Smooth muscle cell (in vitro differentiated cells): ENCODE results near the gene TTLL8. TPM values are rescaled to one million over a fixed set of nuclear protein-coding genes. Genes with fewer than 3 reads are reported as not detected.

Experiments
- DNase-seq: peaks from one replicate; lab custom pipeline; 2025; ENCODE audit not compliant: unreplicated experiment; lab: John Stamatoyannopoulos, UW
- H2AFZ ChIP-seq: fragments of 200-600 bp; sonication (generic); 2 replicates; pipeline ENCODE4 v1.6.0; 2016; ENCODE audit warnings: antibody characterized with exemption, low read depth, mild to moderate bottlenecking
- H3F3A ChIP-seq: fragments of 200-600 bp; sonication (generic); 2 replicates; pipeline ENCODE4 v1.6.0; 2017; ENCODE audit warnings: antibody characterized with exemption, low read depth
- H3K27ac ChIP-seq: fragments of 200-600 bp; sonication (generic); 2 replicates; pipeline ENCODE4 v1.5.1; 2016; ENCODE audit warnings: low read depth, mild to moderate bottlenecking
- H3K27me3 ChIP-seq: fragments of 200-600 bp; sonication (generic); 2 replicates; pipeline ENCODE4 v1.6.1; 2016; ENCODE audit warnings: low read depth, mild to moderate bottlenecking
- H3K36me3 ChIP-seq: fragments of 200-600 bp; sonication (generic); 2 replicates; pipeline ENCODE4 v1.5.1; 2016; ENCODE audit warnings: low read depth
- H3K4me1 ChIP-seq: fragments of 200-600 bp; sonication (generic); 2 replicates; pipeline ENCODE4 v1.5.1; 2016; ENCODE audit warnings: low read depth
- H3K4me2 ChIP-seq: fragments of 200-600 bp; sonication (generic); 2 replicates; pipeline ENCODE4 v1.6.0; 2016; ENCODE audit warnings: mild to moderate bottlenecking
- H3K4me3 ChIP-seq: fragments of 200-600 bp; sonication (generic); 2 replicates; pipeline ENCODE4 v1.5.1; 2016; ENCODE audit warnings: mild to moderate bottlenecking
- H3K79me2 ChIP-seq: fragments of 200-600 bp; sonication (generic); 2 replicates; pipeline ENCODE4 v1.6.0; 2016; ENCODE audit warnings: low read depth, mild to moderate bottlenecking
- H3K9ac ChIP-seq: fragments of 200-600 bp; sonication (generic); 2 replicates; pipeline ENCODE4 v1.6.0; 2016; ENCODE audit warnings: low read depth
- H3K9me3 ChIP-seq: fragments of 200-600 bp; sonication (generic); replicated peaks from 2 replicates; pipeline ENCODE4 v1.5.1; 2016; ENCODE audit warnings: low read depth
- H4K20me1 ChIP-seq: fragments of 200-600 bp; sonication (generic); 2 replicates; pipeline ENCODE4 v1.6.0; 2016; ENCODE audit warnings: low read depth
- WGBS: methylation state at CpG from one replicate; pipeline ENCODE4 v1.1.7; 2016; ENCODE audit warnings: low lambda C conversion rate; 5-methylcytosine and 5-hydroxymethylcytosine counted together
- polyA plus RNA-seq: library from polyadenylated mRNA; unstranded; fragments of >200 nt; fragmentation: Nextera tagmentation; extraction: Ambion mirVana; gene quantifications from 2 replicates; pipeline ENCODE4 v1.2.1, GENCODE V29; 2016
- total RNA-seq: library from RNA; depleted of rRNA; stranded (reverse); fragments of >200 nt; gene quantifications from 2 replicates; pipeline ENCODE4 v1.2.3, GENCODE V29; 2014
- TF ChIP-seq, protein P1 (sequence below): fragments of 200-600 bp; sonication (generic); IDR thresholded peaks from 2 replicates; pipeline ENCODE4 v1.5.1; 2017; ENCODE audit warnings: borderline replicate concordance, mild to moderate bottlenecking, antibody characterized with exemption; ENCODE audit not compliant: insufficient read depth, poor library complexity, severe bottlenecking

The TTLL8 gene
- total and polyA plus RNA-seq, 2 experiments from 2014 or later: 0.10 TPM; not detected in 1

DNA sequence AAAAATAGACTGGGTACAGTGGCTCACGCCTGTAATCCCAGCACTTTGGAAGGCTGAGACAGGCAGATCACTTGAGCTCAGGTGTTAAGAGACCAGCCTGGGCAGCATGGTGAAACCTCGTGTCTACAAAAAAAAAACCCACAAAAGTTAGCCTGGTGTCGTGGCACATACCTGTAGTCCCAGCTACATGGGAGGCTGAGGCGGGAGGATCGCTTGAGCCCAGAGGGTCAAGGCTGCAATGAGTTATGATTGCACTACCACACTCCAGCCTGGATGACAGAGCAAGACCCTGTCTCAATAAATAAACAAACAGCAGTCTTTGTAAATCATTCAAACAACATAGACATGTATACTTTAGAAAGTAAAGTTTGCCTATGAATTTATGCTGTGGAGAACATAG, 34.2 kb upstream of the TTLL8 start:
- Histone ChIP-seq H3K79me2 (no peaks in the 10 kb centered on the region), H2AFZ (no peak overlapping the region), H3K4me3 (no peak overlapping the region), H3K27ac (no peak overlapping the region), H3K9me3 (no peaks in the 10 kb centered on the region), H3K9ac (no peak overlapping the region), H3K36me3 (no peaks in the 10 kb centered on the region), H4K20me1 (no peaks in the 10 kb centered on the region), H3K27me3 (no peaks in the 10 kb centered on the region), H3F3A (peaks cover 1% of the 10 kb centered on the region), H3K4me2 (no peak overlapping the region), H3K4me1 (no peaks in the 10 kb centered on the region)
- no peak for DNase-seq
- WGBS: 91% methylated on average over 5 of the region's 5 CpGs
- TF ChIP-seq, protein P1, sequence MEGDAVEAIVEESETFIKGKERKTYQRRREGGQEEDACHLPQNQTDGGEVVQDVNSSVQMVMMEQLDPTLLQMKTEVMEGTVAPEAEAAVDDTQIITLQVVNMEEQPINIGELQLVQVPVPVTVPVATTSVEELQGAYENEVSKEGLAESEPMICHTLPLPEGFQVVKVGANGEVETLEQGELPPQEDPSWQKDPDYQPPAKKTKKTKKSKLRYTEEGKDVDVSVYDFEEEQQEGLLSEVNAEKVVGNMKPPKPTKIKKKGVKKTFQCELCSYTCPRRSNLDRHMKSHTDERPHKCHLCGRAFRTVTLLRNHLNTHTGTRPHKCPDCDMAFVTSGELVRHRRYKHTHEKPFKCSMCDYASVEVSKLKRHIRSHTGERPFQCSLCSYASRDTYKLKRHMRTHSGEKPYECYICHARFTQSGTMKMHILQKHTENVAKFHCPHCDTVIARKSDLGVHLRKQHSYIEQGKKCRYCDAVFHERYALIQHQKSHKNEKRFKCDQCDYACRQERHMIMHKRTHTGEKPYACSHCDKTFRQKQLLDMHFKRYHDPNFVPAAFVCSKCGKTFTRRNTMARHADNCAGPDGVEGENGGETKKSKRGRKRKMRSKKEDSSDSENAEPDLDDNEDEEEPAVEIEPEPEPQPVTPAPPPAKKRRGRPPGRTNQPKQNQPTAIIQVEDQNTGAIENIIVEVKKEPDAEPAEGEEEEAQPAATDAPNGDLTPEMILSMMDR: no peak

DNA sequence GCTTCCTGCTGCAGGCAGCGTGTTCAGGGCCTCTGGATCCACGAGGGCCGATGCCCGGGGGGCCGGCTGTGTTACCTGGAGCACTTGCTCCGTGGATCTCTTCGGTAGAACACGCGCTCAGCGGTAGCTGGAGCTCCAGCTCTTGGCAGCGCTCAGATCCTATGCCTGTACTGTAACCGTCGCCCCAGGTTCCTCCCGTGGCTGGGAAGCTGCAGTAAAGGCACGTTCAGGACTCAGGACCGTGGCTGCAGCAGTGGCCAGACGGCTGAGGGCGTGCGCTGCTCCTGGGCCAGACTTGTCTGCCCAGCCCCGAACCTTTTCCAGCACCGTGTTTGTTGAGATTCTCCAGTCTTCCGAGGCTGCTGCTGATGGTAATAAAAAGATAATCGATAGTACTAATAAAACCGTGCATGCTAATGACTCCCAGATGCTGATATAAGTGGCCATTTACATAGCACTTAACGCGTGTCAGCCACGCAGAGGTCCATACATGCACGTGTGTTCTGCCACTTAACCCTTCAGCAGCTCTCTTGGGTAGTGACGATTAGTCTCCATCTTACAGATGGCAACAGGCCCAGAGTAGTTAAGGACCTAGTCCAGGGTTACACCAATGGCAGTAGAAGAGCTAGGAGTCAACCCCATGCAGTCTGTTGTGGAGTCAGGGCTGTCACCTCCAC, 33.1 kb upstream of the TTLL8 start:
- Histone ChIP-seq H3K27ac (no peak overlapping the region), H3F3A (peaks cover 5% of the 10 kb centered on the region), H3K79me2 (no peaks in the 10 kb centered on the region), H3K4me1 (no peaks in the 10 kb centered on the region), H3K9me3 (no peaks in the 10 kb centered on the region), H3K9ac (no peak overlapping the region), H3K4me3 (no peak overlapping the region), H2AFZ (no peak overlapping the region), H3K36me3 (no peaks in the 10 kb centered on the region), H3K27me3 (no peaks in the 10 kb centered on the region), H4K20me1 (no peaks in the 10 kb centered on the region), H3K4me2 (no peak overlapping the region)
- 71% methylated on average over 29 of the region's 29 CpGs for WGBS
- no peak for DNase-seq
- TF ChIP-seq, protein P1: no peak

DNA sequence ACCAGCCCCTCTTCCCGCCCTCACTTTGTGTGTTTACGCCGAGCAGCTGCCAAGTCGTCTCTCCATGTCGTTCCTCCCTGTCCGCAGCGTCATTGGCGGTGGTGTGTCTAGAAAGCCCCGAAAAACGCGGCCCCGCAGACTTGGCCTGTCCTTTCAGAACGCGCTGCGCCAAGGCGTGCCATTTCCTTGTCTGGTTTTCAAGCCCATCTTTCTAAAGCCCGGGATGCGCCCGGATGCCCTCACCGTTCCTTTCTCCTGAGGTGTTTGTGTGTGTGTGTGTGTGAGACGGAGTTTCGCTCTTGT, 32.3 kb upstream of the TTLL8 start:
- TF ChIP-seq, protein P1: no peak
- no peaks in the 10 kb centered on the region for H3K79me2 ChIP-seq
- DNase-seq: no peak
- WGBS: over 99% methylated on average over 22 of the region's 22 CpGs
- H3K27me3 ChIP-seq: no peaks in the 10 kb centered on the region
- no peaks in the 10 kb centered on the region for H3K36me3 ChIP-seq
- H3K4me2 ChIP-seq: no peak overlapping the region
- no peak overlapping the region for H2AFZ ChIP-seq
- no peak overlapping the region for H3K9ac ChIP-seq
- H3K9me3 ChIP-seq: no peaks in the 10 kb centered on the region
- no peak overlapping the region for H3K4me3 ChIP-seq
- H3K4me1 ChIP-seq: peaks cover under 1% of the 10 kb centered on the region
- no peak overlapping the region for H3K27ac ChIP-seq
- H3F3A ChIP-seq: peaks cover 6% of the 10 kb centered on the region
- no peaks in the 10 kb centered on the region for H4K20me1 ChIP-seq
